SK-MEL-5 (cell line): Measurements from ENCODE around the gene TEAD1. TPM values are rescaled to one million over a fixed set of nuclear protein-coding genes. Genes with fewer than 3 reads are reported as not detected.

Experiments used
- DNase-seq: peaks from one replicate; pipeline ENCODE4 v3.0.0-alpha.2; 2016; ENCODE audit warnings: low read depth, low spot score
- in situ Hi-C: cut with HindIII; loops from 2 replicates; pipeline ENCODE4 v1.10.0; 2016; ENCODE audit warnings: low sequenced_read_pairs, high pct_unique_total_duplicates, low pct_unique_long_range_greater_than_20kb
- total RNA-seq: library from RNA; depleted of rRNA; stranded (reverse); fragments of >200 nt; shearing (Covaris generic); gene quantifications from 2 replicates; pipeline ENCODE4 v1.2.3, GENCODE V29; 2014

TEAD1 gene
- total RNA-seq, 1 experiment from 2014 or later = 55.0 TPM

DNA sequence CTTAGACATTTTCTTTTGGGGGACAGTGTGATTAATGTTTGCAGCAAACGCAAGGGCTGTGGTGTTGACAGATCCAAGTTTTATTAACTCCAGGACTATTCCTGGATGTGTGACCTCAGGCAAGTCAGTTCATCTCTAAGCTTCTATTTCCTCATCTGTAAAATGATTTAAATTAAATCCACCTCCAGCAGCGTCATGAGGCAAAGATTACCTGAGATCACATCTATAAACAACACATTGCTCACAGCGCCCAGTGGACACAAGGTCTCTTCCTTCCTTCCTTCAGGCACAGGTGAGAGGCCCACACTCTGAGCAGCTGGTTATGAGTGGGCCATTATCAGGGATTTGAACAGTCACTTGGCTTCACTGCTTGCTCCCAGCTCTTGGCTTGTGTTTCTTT is 223.6 kb downstream of the TEAD1 start:
- in situ Hi-C loops = no loop called here

GRCh38 chr11:12900496-12900895 is 226.3 kb downstream of the TEAD1 start:
- in situ Hi-C loops = no loop called here
- DNase-seq = no peak

More for the DNA sequence above, 223.6 kb downstream of the TEAD1 start:
- no peak for DNase-seq

- in situ Hi-C loops = no loop called here
- DNase-seq = no peak
These were observed 227.1 kb downstream of the TEAD1 start for GRCh38 chr11:12901272-12901671.

- DNase-seq = no peak
- in situ Hi-C loops = no loop called here
These were observed 227.8 kb downstream of the TEAD1 start for GRCh38 chr11:12901874-12902481.

DNA sequence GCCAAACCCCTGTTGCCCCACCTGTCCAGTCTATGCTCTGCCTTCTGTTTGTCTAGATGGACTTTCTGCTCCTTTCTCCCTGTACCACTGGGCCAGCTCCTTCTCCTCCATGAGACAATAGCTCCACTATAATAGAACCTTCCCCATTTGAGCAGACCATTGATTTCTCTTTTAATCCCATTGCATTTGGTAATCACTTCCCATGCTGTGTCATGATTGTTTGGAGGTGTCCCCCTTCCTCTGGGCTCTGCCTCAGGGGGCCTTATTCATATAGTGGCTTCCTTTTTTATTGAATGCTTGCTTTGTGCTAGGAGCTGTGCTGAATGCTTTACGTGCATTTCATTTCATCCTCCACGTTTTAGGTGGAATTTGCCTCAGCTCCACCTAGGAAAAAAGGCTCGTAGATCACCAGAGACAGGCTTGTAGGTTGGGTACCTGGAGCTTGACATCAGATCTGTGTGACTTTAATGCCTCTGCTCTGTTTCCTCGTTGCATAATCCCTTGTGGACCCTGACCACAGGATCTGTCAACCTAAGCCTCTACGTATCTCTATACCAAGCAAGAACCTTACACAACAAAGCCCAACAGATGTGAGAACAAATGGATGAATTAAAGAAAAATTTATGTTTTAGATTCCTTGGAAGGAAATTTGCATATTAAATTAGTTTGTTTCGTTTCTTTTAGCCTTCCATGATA is 228.7 kb downstream of the TEAD1 start:
- no peak for DNase-seq
- in situ Hi-C loops = no loop called here

DNA sequence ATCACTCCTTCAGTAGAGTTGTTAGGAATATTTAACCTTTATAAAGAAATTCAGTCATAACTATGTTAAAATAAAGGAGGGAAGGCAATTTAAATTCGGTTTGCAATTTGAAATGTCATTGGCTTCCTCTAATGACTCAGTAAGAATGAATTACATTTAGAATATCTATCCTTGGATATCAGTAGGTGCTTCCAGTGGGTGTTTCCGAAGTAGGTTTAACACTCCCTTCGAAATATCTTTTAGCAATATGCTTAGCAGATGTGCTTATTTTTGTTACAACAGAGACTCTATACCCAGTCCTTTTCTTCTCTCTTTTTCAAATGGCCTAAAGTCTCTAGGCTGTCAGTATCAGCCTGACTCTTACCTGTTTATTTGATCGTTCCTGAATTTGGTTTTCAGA is 231.2 kb downstream of the TEAD1 start:
- DNase-seq = no peak
- in situ Hi-C loops = no loop called here

GRCh38 chr11:12906501-12906900 is 232.3 kb downstream of the TEAD1 start:
- DNase-seq = no peak
- in situ Hi-C loops = no loop called here

GRCh38 chr11:12909879-12910278 is 235.7 kb downstream of the TEAD1 start:
- no peak for DNase-seq
- in situ Hi-C loops = no loop called here

DNA sequence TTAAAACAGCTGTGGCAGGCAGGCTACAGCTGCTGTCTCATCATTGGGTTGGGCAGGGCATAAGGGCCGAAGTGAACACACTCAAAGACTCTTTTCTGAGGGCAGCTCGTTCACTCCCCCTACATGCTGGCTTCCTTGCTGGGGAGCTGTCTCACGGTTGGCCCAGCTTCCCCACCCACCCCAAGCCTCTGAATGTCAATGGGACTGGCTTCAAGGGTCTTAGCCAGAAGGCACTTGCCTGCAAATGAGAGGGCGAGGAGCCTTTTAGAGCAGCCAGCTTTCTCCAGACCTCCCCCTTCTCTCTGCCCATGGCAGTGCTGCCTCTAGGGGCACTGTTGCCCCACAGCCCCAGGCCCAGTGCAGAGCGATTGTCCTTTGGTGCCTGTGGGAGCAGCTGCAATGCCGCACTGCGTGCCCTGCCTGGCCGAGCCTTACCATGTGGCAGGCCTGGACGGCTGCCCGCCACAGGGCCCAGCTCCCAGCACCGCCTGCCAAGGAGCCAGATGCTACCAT is 240.2 kb downstream of the TEAD1 start:
- in situ Hi-C loops = no loop called here
- DNase-seq = peak; percentile 66

DNA sequence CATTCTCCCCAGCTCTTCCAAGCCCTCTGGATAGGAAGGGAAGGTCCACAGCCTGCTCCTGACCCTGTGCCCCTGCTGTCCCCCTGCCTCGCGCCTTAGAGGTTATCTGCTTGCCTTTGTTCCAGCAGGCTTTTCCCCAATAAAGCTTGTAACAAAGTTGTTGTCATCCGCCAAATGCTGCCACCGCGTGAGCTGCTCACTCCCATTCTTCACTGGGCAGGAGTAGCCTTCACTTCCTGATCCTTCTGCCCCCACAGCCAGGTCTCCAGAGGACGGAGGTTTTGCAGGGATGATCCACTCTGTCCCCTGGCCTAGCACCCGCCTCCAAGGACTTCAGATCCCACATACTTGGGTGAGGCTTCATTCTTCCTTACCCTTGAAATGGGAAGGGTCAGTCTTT is 240.9 kb downstream of the TEAD1 start:
- in situ Hi-C loops = no loop called here
- DNase-seq = no peak

GRCh38 chr11:12917822-12918221 is 243.6 kb downstream of the TEAD1 start:
- in situ Hi-C loops = no loop called here
- no peak for DNase-seq

- no peak for DNase-seq
These were observed 244.4 kb downstream of the TEAD1 start for GRCh38 chr11:12918667-12919066.

DNA sequence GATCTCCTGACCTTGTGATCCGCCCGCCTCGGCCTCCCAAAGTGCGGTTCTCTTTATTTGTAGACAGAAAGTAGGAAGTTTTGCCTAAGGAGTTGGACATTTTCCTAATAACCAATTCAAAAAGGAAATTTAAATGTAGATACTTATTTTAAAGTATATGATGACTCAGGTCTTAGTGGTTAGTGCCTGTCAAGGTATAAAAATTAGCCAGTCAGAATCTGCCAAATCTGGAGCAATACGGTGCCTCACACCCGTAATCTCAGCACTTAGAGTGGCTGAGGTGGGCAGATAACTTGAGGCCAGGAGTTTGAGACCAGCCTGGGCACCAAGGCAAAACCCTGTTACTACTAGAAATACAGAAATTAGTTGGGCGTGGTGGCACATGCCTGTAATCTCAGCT is 248.2 kb downstream of the TEAD1 start:
- DNase-seq = no peak
- in situ Hi-C loops = no loop called here

More at GRCh38 chr11:12918667-12919066, 244.4 kb downstream of the TEAD1 start:
- in situ Hi-C loops = no loop called here

GRCh38 chr11:12922980-12923507 is 248.8 kb downstream of the TEAD1 start:
- DNase-seq = no peak
- in situ Hi-C loops = no loop called here

DNA sequence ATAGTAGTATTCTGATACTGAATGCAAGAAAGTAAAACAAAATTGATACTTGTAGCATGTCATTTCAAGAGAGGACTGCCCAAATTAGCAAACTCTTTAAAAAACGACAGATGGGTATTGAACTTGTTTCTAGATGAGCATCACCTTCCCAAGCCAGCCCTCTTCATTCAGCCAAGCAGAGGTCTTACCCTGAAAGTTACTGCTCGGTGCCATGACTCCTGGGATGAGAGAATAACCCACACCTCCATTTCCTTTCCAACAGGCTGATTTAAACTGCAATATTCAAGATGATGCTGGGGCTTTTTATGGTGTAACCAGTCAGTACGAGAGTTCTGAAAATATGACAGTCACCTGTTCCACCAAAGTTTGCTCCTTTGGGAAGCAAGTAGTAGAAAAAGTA is 250.4 kb downstream of the TEAD1 start:
- DNase-seq = no peak
- in situ Hi-C loops = no loop called here

GRCh38 chr11:12925520-12925919 is 251.3 kb downstream of the TEAD1 start:
- DNase-seq = no peak
- in situ Hi-C loops = no loop called here

- DNase-seq = no peak
- in situ Hi-C loops = no loop called here
These were observed 253.0 kb downstream of the TEAD1 start for GRCh38 chr11:12927221-12927620.

- in situ Hi-C loops = no loop called here
- no peak for DNase-seq
These were observed 253.7 kb downstream of the TEAD1 start for GRCh38 chr11:12927886-12928285.

DNA sequence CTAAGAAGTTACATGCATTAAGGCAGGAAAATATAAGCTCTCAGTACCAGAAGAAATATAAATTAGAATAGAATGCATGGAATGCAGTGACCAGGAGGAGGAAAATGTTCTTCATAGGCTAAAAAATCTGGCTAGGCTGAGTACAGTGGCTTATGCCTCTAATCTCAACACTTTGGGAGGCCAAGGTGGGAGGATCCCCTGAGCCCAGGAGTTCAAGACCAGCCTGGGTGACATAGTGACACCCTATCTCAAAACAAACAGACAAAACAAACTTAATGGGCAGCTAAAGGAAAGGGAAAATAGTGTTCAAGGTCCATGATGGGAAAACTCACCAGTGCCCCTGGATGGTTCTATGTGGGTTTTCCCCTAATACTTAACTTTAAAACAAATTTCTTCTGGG is 256.6 kb downstream of the TEAD1 start:
- DNase-seq = no peak
- in situ Hi-C loops = no loop called here
